ENCODE results near the gene FUT8.

Gene FUT8

DNA sequence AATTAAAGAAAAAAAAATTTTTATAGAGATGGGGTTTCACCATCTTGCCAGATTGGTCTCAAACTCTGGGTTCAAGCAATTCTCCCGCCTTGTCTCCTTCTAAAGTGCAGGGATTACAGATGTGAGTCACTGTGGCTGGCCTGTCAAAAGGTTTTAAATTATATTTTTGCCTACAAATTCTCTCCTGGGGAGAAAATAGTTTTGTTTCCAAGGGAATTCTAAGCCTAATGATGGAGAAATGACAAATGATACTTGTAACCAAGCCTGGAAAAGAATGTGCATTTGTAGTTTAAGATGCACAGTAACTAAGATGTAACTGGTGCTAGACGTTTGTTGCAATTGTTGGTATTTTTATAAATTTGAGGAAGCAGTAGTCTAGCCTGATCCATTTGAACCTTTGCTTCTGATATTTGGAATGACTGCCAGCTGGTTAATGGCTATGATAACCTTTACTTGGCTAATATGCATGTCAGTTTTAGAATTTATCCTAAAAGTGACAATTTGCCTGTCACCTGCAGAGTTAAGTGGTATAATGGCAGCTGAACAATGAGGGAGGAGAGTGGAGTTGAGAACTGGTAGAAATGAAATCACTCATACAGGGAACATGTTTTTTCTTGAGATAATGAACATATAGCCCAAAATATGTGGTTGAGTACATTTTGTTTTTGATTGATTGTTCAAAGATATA, 148.0 kb downstream of the FUT8 start:
- DNase-seq: no peak

DNA sequence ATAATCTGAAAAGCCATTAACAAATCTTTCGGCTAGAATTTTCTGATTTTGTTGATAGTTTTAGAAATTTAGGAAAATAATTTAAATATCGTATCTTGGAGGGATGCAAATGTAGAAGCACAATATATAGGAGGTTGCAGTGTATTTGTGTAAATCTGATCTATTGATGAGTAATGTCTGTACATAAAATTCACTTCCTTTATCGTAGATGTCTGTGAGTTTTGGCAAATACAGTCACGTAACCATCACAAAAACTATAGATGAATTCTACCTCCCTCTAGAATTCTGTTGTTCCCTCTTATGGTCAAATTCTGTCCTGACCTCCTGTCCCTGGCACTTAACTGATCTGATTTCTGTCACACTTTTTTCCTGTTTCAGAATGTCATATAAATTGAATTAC, 151.8 kb downstream of the FUT8 start:
- no peak for DNase-seq

DNA sequence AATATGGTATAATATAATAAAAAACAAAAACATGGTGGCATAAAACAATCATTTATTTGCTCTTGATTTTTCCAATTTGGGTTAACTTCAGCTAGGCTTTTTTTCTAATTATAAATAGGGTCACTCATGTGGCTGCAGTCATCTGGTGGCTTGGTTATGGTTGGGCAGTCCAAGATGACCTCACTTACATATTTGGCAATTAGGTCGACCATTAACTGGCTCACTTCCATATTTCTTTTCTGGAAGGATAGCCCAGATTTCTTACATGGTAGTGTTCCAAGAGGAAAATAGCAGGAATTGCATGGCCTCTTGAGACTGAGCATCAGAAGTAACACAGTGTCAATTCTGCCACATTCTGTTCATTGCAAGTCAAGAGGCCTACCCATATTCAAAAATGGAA, 153.4 kb downstream of the FUT8 start:
- no peak for DNase-seq

DNA sequence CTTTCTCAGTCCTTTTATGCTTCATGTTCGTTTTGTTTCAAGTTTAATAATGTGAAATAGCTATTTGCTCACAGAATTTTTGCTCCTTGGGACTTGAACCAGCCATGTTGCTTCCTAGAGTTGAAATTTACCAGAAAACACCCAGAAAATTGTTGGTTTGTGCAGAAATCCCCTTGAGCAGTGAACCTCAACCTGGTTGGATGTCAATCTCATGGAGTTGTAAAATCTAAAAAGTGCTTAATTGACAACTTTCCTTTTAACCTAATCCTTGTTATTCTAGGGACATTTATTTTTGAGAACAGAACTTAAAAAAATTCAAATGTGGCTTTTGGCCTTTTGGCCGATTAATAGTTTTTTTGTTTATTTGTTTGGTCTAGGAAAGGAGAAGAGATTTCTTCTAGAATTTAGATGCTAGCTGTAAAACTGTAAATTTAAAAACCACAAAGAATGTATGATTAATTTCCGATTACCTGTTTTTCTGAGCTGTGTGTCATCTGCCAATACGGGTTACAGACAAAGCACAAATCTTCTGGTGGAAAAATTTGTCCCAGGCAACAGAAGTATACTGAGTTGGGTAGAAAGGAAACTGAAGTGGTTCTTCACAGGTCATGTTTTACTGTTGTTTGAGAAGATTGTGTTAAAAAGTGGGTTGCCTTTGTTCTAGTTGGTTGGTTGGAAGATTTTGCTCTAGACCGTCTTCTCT, 154.4 kb downstream of the FUT8 start:
- no peak for DNase-seq

DNA sequence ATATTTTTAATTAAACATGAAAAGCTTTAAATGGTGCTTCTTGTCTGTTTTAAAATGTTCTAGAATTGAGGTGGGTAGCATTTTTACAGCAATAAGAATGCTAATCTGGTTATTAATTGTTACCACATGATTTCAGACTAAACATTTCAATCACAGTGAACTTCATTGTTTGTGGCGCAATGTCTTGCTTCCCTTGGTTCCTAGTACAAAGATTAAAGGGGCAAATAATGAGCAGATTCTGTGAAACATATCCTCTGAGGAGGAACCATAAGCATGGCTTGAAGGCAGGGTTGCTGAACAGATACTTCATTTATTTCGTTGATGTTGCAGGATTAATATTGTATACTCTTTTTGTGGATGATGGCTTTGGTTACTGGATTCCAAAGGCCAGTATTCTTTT, 162.1 kb downstream of the FUT8 start:
- no peak for DNase-seq

DNA sequence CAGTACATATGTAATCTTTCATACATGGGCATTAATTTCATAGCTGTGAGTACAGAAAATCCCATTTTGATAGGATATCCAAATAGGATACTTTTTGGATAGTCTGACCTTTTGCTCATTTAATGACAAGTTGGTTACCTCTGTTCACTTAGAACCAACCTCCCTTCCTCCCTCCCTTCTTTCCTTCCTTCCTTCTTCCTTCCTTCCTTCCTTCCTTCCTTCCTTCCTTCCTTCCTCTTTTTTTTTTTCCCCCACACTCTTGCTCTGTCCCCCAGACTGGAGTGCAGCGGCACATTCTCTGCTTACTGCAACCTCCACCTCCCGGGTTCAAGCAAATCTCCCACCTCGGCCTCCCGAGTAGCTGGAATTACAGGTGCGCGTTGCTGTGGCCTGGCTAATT, 162.9 kb downstream of the FUT8 start:
- no peak for DNase-seq

DNA sequence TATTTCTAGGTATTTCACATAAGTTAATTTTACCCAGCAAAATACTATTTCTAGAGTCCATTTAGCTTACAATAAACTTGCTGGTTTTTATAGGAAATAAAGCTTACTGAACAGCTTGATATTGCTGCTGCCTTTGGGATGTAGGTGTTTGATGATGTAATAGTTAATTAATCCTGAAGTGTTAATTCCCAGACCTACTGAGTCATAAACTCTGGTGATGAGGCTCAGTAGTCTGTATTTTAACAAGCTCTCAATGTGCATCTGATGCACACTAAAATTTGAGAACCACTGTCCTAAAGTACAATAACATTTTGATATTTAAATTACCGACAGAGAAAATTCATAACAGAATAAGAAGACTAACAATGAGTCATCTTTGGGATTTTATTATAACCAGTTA, 168.4 kb downstream of the FUT8 start:
- DNase-seq: no peak

DNA sequence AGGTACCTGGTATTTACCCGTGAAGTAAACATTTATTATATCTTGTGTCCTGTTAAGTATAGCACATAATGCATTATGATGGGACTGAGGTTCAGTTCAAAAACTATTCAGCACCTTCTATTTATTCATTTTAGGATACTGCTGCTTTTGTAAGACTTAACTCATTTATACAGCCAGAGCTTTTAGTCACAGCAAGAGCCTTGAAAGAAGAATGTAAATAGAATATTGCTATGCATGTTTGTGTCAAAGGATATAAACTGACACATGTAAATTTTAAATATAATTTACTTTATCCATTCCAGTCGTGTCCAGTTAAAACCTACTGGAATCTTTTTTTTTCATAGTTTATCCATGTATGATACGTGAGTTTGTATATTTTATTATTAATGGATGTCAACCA, 168.8 kb downstream of the FUT8 start:
- no peak for DNase-seq

DNA sequence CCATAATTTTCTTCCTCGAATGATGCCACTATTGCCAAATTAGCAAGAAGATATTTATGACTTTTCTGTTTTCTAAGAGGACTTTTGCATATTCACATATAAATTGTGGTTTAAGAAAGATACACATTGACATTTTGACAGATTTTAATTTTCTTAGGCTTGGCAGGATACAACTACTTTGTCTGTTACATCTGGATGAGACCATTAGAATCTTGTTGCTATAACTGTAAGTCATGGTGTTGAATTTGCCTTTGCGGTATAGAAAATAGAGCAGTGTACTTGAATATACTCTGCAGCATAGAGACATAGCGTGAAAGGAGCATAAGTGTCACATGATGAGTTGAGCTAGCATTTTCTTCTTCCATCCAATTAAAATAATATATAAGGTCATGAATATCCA, 169.3 kb downstream of the FUT8 start:
- DNase-seq: no peak

DNA sequence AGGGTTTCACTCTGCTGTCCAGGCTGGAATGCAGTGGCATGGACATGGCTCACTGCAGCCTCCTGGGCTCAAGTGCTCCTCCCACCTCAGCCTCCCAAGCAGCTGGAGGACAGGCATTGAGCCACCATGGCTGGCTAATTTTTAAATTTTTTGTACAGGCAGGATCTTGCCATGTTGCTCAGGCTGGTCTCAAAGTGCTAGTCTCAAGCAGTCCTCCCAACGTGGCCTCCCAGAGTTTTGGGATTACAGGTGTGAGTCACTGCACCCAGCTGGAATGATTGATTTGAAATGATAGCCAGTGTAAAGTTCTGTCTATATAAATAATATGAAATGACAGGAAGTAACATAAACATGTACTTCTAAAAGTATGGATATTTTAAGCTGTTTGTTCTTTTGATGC, 172.7 kb downstream of the FUT8 start:
- DNase-seq: no peak

DNA sequence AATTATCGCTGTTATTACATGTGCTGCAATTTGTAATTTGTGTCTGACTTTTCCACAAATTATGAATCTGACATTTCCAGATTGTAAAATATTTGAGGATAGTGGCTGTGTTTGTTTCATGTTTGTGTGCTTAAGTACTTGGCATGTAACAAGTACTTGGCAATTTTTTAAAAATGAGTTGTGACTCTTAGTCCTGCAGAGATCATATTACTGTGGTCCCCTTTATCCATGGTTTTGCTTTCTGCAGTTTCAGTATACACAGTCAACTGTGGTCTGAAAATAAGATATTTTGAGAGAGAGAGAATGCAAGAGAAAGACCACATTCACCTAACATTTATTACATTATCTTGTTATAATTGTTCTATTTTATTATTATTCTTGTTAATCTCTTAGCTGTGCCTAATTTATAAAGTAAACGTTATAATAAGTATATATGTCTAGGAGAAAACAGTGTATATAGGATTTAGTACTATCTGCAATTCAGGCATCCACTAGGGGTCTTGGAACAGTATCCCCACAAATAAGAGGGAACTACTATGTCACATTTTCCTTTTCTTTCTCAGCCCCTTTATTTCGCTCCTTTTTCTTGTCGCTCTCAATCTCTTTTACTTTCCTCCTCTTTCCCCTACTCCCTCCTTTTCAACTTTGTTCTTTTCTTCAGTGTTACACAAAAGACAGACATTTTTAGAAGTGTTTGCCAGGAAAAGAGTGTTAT, 176.1 kb downstream of the FUT8 start:
- no peak for DNase-seq

DNA sequence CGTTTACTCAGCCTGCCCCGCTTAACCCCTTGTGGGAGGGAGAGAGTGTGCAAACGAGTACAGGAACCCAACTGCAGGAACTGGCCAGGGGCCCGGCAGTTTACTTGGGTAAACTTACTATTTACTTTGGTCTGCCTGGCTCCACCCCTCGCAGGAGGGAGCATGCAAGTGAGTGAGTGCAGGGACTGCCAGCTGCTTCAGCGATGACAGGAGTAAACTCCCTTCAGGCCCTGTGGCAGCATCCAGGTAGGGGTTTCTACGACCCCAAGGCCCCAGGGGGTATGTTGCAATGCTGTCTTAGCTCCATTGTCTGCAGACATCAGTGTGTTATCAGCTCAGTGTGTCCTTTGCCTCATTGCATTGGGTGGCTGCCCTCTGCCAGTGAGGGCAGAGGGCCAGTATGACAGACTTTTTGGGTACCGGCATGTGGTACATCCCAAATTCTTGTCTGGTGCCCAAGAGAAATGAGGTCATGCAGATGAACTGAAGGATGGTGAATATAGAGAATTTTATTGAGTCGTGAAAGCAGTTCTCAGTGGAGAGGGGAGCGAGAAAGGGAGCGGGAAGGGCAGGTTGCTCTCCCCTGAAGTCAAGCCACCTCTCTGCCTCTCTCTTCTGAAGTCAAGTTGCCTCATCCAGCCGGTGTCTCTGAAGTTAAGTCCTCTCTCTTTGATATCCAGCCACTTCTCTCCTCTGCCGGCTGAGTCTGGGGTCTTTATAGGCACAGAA, 181.8 kb downstream of the FUT8 start:
- no peak for DNase-seq

DNA sequence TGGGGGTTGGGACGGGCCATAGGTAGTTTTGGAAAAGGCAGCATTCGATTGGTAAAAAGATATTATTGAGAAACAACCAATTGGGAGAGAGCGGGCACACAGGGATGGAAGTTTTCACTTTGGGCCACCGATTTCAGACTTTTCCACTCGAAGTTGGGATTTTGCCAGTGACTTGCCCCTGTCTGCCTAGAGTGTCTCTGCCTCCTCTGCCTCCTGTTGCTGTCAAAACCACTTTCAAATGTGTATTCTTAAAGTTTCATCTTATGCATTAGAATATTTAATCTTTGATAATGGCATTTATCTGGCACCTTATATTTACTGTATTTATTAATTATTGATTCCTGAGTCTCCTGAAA, 182.3 kb downstream of the FUT8 start:
- no peak for DNase-seq

DNA sequence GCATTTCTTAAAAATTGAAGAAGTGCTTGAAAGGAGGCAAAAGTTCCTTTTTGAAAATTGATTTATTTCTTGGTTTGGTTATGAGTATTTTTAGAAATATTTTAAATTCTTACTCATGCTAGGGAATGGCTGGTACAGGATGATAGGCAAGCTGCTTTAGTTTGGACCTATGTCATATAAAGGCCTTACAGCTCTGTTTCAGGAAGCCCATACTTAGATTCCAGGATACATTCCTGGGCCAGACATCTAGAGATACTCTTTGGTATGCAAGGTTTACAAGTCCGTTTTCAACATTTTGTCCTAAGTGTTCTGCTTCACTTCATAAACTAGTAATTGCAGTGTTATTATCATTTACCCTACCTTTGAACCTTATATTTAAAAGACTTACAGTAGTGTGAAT, 186.8 kb downstream of the FUT8 start:
- no peak for DNase-seq

DNA sequence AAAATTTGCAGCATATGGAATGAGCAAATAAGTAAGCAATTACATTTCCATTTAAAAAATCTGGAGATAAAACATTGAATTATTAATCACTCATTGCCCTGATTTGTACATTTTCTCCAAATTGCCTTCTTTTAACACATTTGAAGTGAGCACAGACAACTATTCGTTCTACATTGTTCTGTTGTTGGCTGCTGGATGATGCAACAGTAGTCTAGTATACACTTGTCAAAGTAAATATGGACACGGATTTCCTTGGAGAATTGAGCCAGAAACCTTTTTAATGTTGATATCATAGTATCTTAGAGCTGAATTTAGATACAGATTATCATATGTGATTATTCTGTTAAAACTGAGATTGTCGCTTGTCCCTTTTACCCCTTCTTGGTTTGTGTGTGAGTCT, 188.2 kb downstream of the FUT8 start:
- no peak for DNase-seq

DNA sequence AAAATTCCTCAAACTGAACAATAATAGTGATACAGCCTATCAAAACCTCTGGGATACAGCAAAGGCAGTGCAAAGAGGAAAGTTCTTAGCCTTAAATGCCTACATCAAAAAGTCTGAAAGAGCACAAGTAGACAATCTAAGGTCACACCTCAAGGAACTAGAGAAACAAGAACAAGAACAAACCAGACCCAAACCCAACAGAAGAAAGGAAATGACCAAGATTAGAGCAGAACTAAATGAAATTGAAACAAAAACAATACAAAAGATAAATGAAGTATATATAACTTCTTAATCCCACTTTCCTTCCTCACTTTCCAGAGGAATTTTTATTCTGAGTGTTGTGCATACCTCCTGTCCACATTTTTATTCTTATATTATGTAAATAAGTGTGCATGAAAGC, 192.0 kb downstream of the FUT8 start:
- DNase-seq: no peak

DNA sequence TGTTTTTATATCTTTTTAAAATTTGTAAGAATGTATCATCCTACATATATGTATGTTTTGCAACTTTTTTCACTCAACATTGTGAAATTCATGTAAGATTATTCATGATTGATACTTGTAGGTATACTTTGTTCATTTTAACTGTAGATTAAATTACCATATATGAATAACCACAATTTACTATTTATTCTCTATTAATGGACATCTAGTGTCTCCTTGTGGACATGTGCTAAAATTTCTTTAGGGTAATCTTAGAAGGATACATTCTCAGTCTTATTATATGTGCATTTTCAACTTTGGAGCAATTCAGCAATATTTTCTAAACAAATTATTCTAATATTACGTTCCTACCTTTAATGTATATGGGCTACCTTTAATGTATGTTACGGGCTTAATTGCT, 192.4 kb downstream of the FUT8 start:
- no peak for DNase-seq

DNA sequence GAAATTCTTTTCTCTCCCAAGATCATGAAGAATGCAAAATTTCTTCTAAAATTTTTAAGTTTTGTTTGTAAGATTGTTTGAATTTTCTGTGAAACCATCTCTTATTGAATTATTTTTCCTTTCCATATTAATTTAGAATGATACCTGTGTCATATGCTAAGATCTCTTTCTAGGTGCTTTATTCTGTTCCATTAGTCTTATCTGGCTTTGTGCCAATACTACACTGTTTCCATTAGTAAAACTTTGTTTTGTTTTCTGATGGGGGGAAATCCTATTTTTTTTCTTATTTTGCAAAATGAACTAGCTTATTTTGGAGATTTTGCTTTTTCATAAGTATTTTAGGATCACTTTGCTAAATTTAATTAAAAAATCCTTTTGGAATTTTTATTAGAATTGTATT, 193.9 kb downstream of the FUT8 start:
- DNase-seq: no peak

DNA sequence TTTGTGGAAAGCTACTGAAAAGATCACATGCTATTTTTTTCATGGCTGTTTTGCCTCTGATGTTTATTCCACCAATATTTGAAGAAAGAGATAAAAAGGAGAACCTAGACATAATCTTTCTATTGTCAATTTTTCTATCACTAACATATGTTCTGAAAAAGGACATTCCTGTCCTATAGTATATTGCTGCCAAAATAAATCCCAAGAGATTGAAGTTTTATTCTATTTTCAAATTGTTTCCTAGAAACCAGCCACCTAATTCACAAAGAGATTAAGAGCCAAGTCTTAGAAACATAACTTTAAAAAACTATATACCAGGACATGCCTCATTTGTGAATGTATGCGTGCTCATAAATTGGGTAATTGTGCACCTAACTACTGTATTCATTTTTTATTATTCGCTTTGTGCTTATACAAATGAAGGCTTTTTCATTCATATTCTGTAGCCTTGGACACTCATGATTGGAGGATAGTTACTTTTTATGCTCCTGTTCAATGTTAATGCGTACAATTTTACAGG, 200.7 kb downstream of the FUT8 start:
- no peak for DNase-seq

DNA sequence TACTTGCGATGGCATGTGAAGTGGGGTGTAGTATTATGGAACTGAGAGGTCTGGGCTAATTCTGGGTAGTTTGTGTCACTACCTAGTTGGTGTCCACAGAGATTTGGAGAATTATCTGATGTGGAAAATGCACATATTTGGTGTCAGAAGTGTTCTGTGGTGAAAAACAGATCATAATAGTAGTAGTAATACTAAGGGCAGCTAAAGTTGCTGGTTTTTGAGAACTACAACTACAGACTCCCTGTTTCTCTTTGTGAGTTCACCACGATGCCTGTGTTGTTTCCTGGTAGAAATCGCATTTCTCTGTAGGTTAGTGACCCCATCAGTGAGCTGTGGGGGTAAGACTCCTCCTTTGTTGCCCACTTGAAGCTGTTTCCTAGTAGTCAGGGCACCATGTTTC, 206.5 kb downstream of the FUT8 start:
- DNase-seq: no peak

DNA sequence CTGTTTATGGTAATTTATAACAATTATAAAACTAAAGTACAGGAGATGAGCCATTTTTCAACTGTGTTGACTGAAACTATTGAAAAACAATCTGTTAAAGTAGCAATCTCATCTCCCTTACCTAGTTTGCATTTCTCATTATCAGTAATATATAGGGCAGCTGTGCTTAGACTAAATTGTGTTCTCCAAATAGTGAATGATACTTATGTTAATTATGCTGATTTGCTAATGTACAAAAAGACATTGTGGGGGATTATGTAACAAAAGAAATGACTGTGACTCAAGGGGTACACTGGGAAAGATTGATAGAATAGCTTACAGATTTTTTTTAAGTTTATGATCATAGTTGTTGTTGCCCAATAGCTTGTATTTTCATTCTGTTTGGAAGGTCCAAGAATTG, 207.7 kb downstream of the FUT8 start:
- DNase-seq: no peak

DNA sequence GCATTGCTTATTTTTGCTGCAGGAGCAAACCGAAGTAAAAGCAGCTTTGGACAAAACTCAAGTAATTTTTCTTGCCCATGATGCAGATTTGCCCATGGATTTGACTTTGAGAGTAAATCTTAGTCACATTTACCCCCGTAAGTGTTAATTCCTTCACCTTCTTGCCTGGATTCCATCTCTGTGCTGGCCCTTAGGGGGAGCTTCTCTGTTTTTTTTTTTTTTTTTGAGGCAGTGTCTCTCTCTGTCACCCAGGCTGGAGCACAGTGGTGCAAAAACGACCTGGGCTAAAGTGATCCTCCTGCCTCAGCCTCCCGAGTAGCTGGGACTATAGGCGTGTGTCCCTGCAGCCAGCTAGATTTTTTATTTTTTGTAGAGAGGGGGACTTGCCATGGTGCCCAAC, 210.2 kb downstream of the FUT8 start:
- no peak for DNase-seq

DNA sequence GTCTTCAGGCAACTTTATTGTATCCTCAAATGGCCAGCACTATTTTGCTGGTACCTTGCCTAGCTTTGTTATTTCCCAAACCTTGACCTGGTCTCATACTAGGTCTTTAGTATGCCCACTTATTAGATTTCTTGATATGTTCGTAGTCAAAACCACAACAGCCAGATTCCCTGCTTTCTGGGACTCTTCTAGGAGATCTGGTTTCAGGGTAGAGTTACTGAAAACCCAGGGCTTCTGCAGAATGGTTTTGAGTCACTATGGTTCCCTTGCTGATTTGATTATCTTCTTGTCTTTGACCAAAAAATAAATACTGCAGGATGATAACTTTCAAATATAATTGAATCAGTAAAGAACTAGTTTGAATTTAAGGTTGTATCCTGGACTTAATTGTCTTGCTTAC, 211.2 kb downstream of the FUT8 start:
- no peak for DNase-seq

DNA sequence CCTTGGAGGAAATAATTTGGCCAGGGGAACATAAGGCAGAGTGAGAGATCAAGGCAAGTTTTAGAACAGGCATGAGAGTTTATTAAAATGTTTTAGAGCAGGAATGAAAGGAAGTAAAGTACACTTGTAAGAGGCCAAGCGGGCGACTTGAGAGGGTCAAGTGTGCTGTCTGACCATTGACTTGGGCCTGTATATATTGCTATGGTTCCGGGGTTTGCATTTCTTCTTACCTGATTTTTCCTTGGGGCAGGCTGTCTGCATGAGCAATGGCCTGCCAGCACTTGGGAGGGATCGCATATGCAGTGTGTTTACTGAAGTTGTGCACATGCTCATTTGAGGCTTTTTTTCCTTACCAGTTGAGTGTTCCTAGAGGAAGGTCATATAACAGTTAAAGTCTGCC, 214.8 kb downstream of the FUT8 start:
- DNase-seq: no peak
